Measurements from ENCODE around the gene PCNT.
"Not testable (repeated sequence)": the region's sequence is repeated elsewhere in the genome, so short reads cannot be mapped to it uniquely, and the experiment has no call there.

Gene PCNT

DNA sequence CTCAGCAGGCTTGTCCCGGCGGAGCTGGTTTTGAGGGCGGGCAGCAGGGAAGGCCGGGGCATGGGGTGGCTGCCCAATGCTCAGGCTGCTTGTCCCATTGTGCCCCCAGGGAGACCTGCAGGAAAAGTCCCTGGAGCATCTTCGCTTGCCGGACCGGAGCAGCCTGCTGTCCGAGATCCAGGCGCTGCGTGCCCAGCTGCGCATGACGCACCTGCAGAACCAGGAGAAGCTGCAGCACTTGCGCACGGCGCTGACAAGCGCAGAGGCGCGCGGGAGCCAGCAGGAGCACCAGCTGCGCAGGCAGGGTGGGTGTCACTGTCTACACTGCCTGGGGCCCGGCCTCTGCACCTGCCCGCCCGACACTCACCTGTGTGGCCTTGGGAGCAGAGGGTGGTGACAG is 104.3 kb downstream of the PCNT start:
- no peak for DNase-seq

DNA sequence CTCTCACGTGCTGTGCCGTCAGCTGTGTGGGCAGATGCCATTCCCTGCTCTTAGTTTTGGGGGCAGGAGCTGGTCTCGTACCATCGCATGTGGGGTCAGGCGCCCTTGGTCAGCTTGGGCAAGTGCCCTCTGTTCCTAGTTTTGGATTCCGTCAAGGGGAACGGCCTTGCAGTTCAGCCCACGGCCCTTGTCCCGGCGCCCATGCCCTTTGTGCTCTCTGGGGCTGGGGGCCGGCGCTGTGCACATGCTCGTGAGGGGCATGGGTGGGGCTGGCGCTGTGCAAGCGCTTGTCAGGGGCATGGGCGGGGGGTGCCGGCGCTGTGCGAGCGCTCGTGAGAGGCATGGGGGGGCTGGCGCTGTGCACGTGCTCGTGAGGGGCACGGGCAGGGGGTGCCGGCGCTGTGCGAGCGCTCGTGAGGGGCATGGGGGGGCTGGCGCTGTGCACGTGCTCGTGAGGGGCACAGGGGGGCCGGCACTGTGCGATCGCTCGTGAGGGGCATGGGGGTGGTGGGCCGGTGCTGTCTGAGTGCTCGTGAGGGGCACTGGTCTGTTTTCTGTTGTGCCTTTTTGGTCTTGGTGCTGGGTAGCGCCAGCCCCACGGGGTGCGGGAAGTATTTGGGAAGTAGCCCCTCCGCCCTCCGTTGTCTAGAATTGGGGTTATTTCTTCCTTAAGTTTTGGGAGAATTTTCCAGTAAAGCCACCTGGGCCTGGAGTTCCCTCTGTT is 105.2 kb downstream of the PCNT start:
- DNase-seq: no peak

- DNase-seq: no peak
These were observed 106.1 kb downstream of the PCNT start for GRCh38 chr21:46429754-46430681.

DNA sequence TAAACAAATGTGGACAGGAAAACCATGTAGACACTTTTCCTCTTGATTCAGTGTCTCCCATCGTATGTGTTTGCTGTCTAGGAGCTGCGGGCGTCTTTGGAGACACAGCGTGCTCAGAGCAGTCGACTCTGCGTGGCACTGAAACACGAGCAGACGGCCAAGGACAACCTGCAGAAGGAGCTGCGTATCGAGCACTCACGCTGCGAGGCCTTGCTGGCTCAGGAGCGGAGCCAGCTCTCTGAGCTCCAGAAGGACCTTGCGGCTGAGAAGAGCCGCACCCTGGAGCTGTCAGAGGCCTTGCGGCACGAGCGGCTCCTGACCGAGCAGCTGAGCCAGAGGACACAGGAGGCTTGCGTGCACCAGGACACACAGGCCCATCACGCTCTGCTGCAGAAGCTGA is 107.5 kb downstream of the PCNT start:
- no peak for DNase-seq

GRCh38 chr21:46431884-46432488 is 108.0 kb downstream of the PCNT start:
- DNase-seq: no peak

DNA sequence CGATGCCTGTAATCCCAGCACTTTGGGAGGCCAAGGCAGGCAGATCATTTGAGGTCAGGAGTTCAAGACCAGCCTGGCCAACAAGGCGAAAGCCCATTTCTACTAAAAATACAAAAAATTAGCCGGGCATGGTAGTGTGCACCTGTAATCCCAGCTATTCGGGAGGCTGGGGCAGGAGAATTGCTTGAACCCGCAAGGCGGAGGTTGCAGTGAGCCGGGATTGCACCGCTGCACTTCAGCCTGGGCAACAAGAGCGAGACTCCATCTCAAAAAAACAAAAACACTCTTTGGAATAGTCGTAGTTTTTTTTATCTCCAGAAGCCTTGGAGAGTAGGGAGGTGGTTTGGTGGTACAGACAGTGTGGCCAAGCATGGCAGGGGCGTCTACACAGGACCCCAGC is 109.2 kb downstream of the PCNT start:
- DNase-seq: not testable (repeated sequence)

- no peak for DNase-seq
These were observed 110.5 kb downstream of the PCNT start for GRCh38 chr21:46434322-46434958.

DNA sequence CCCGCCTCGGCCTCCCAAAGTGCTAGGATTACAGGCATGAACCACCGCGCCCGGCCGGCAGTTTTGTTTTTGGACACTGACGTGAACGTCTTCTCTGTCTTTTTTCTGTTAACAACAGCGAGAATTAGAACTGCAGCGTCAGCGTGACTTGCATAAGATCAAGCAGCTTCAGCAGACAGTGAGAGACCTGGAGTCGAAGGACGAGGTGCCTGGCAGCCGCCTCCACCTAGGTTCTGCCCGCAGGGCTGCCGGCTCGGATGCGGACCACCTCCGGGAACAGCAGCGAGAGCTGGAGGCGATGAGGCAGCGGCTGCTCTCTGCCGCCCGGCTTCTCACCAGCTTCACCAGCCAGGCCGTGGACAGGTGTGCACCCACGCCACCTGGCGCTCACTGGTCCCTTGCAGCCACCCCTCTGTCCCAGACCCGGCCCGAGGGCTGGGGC is 111.9 kb downstream of the PCNT start:
- no peak for DNase-seq

GRCh38 chr21:46436621-46437020 is 112.7 kb downstream of the PCNT start:
- no peak for DNase-seq

GRCh38 chr21:46437096-46437498 is 113.1 kb downstream of the PCNT start:
- DNase-seq: no peak

DNA sequence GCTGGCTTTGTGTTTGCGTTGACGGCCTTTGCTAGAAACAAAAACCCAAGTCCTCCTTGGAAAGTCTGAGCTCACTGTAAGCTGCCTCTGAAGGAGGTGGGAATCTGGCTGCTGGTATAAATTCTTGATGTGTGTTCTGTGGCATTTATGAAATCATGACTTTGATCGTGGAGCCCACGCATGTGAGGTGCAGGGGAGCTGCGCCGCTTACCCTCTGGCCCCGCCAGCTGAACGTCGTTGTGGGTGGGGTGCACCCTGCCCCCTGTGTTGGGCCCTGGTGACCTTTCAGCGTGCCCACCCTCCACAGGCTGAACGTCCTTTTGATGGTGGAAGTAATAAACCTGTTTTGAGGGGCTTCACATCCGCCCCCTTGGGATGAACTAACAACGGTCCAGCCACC is 113.6 kb downstream of the PCNT start:
- no peak for DNase-seq

- no peak for DNase-seq
These were observed 114.3 kb downstream of the PCNT start for GRCh38 chr21:46438241-46438640.

DNA sequence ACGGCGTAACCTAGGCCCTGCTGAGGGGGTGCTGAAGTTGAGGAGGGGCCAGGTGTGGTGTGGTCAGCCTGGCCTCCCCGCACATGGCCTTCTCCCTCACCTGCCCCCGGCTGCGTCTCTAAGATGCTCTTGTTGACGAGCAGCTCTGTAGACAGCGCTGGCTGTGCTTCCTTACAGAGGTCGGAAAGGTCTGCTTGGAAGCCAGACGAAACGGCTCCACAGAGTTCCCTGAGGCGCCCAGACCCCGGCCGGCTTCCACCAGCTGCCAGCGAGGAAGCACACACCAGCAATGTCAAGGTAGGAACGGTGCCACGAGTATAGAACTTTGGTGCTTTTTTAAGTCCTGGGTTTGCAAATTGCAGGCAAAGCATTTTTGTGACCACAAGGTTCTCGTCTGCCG is 116.0 kb downstream of the PCNT start:
- DNase-seq: no peak

DNA sequence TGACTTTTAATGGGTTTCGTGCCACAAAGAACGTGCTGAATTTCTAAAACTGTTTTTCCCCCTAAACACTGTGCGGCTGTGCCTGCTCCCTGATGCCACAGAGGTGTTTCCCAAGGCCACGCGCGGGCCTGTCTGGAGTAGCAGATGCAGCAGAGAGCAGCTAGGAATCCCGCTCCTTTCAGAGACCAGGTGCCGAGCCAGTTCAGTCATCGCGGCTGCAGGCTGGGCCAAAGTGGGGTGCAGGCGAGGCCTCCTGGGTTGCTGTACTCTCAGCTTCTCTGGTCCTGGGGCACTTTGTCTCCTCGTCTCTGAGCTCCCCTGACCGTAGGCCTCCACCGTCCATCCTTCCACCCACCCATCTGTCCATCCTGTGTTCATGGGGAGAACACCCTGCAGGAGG is 117.4 kb downstream of the PCNT start:
- DNase-seq: no peak

GRCh38 chr21:46441961-46442498 is 118.1 kb downstream of the PCNT start:
- DNase-seq: no peak

DNA sequence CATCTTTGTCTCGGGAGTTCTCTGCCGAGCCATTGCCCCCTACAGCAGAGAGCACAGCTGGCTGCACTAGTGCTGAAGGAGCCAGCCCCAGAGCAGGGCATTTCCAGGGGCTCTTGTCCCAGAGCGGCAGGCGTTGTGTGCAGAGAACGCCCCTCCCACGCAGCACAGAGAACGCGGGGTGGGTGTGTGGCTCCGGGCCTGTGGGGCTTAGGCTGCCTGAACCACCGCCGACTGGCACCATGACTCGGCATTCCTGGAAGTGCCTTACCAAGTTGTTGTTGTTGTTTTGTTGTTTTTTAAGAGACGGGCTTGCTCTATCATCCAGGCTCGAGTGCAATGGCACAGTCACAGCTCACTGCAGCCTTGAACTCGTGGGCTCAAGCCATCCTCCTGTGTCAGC is 119.0 kb downstream of the PCNT start:
- DNase-seq: no peak

GRCh38 chr21:46443910-46444309 is 120.0 kb downstream of the PCNT start:
- no peak for DNase-seq

GRCh38 chr21:46448108-46448507 is 124.2 kb downstream of the PCNT start:
- DNase-seq: no peak

- DNase-seq: not testable (repeated sequence)
These were observed 124.9 kb downstream of the PCNT start for GRCh38 chr21:46448855-46449254.

GRCh38 chr21:46452710-46453109 is 128.8 kb downstream of the PCNT start:
- DNase-seq: no peak

DNA sequence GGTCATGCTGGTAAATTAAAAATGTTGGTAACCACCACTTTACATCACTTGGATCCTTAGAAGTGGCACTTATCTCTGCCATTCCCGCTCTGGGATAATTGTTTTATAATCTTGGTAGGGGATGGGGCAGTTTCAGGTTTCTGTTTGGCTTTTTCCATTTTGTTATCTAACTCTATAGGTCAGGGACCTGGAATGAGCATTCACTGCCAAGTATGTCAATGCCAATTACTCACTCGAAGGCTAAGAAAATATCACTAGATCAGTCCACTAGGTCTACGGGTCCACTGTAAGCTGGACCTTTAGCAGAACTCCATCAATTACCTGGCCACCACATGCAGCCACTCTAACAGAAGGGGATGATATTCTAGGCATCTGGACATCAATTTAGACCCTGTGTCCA is 130.2 kb downstream of the PCNT start:
- no peak for DNase-seq

DNA sequence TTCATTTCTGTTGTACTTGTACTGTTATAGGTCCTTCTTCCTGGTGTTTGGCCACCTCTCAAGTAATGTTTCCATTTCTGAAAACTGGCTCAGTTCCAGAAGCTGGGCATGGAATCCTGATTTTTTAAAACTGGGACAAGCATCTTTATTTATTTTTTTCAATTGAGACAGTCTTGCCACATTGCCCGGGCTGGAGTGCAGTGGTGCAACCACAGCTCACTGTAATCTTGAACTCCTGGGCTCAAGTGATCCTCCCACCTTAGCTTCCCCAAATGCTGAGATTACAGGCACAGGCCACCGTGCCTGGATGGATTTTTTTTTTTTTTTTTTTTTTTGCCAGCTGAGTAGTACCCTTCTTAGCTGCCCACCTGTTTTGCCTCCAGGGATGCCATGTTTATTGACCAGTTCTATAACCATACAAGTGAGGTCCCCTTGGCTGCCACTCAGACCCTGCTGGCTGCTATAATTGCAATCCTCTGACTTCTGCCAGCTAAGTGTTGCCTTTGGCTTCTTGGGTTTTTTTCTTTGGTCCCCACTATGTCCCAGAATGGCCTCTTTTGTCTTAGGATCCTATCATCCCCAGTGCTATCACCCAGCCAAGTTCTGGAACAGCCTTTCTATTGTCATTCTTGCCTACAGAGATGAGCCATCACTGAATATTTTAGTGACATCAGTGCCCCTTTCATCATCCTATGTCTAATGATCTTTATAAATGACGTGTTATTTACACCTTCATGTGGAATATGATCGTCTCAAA is 130.9 kb downstream of the PCNT start:
- DNase-seq: no peak

Measured in fibroblast of upper back skin (primary cell).